Vagina (tissue), 2 donors: ENCODE results near the gene GUCY1A1. TPM values are rescaled to one million over a fixed set of nuclear protein-coding genes. Genes with fewer than 3 reads are reported as not detected.

Source experiments
- DNase-seq, 2 donors: peaks; one replicate each; pipeline ENCODE4 v3.0.0-alpha.2; 2017; ENCODE audit errors: extremely low spot score in 2 of 2
- H3K27ac ChIP-seq: fragments of 200-600 bp; sonication (generic); one replicate; pipeline ENCODE4 v1.5.1; 2019
- H3K27me3 ChIP-seq: fragments of 200-600 bp; sonication (generic); one replicate; pipeline ENCODE4 v1.5.1; 2019
- H3K36me3 ChIP-seq, 2 donors: fragments of 200-600 bp; sonication (generic); one replicate each; pipeline ENCODE4 v1.5.1; 2017 to 2019
- H3K4me1 ChIP-seq: fragments of 200-600 bp; sonication (generic); one replicate; pipeline ENCODE4 v1.5.1; 2019
- H3K4me3 ChIP-seq, 2 donors: fragments of 200-600 bp; sonication (generic); 1 replicate in 1 of 2; 2 replicates in 1 of 2; pipeline ENCODE4 v1.5.1; 2016 to 2019
- H3K9me3 ChIP-seq: fragments of 200-600 bp; sonication (generic); one replicate; pipeline ENCODE4 v1.5.1; 2019
- CTCF ChIP-seq, 3 experiments: fragments of 450-650 bp in 2 of 3; fragments of 200-600 bp in 1 of 3; sonication (generic) in 1 of 3; IDR thresholded peaks; one replicate each; pipeline ENCODE4 v1.5.1; 2017 to 2019; ENCODE audit warnings: antibody characterized with exemption in 3 of 3, mild to moderate bottlenecking in 2 of 3, moderate library complexity in 2 of 3
- POLR2A ChIP-seq, 2 donors: fragments of 450-650 bp; IDR thresholded peaks; one replicate each; pipeline ENCODE4 v1.6.1; 2017; ENCODE audit warnings: antibody characterized with exemption in 2 of 2, mild to moderate bottlenecking in 2 of 2, moderate library complexity in 2 of 2
- POLR2AphosphoS5 ChIP-seq, 2 donors: sonication (generic); formaldehyde crosslinking; IDR thresholded peaks; one replicate each; pipeline ENCODE4 v1.9.0; 2017; ENCODE audit warnings: antibody characterized with exemption in 2 of 2, mild to moderate bottlenecking in 2 of 2, low read depth in 1 of 2; ENCODE audit not compliant: insufficient read depth in 1 of 2
- intact Hi-C: fragments of 100-400 bp; cut with DNase I; formaldehyde crosslinking; loops from one replicate; pipeline ENCODE4 v1.15.1; 2023
- total RNA-seq: library from RNA; depleted of rRNA; stranded (reverse); fragments of >200 nt; gene quantifications from one replicate; pipeline ENCODE4 v1.2.3, GENCODE V29; 2016

The GUCY1A1 gene
- total RNA-seq, 1 donor from 2014 or later, result 21.6 TPM

- H3K4me1 ChIP-seq, result peaks cover 26% of the 10 kb centered on the region
- H3K36me3 ChIP-seq, result no peaks in the 10 kb centered on the region
- H3K9me3 ChIP-seq, result no peaks in the 10 kb centered on the region
- H3K27ac ChIP-seq, result no peak overlapping the region
- H3K4me3 ChIP-seq, result no peak overlapping the region
- no peaks in the 10 kb centered on the region for H3K27me3 ChIP-seq
- TF ChIP-seq CTCF (IDR thresholded peaks at IDR 0.05) (no peak), POLR2AphosphoS5 (IDR thresholded peaks at IDR 0.05; ENCODE audit: insufficient read depth in 1 of 2, low read depth in 1 of 2) (no peak), POLR2A (IDR thresholded peaks at IDR 0.05) (no peak)
- intact Hi-C loops, result loop anchor here (5.0 to 10.0 kb wide), 2 partner anchors 123 to 150 kb away; no protein-coding TSS in a partner anchor
- DNase-seq, result no peak
These were observed 8.0 kb downstream of the GUCY1A1 start for GRCh38 chr4:155674669-155675071.

GRCh38 chr4:155675709-155676429, 9.2 kb downstream of the GUCY1A1 start:
- intact Hi-C loops, result loop anchor here (5.0 to 10.0 kb wide), 2 partner anchors 121 to 151 kb away; no protein-coding TSS in a partner anchor
- peaks cover 26% of the 10 kb centered on the region for H3K4me1 ChIP-seq
- TF ChIP-seq CTCF (IDR thresholded peaks at IDR 0.05) (no peak), POLR2AphosphoS5 (IDR thresholded peaks at IDR 0.05; ENCODE audit: insufficient read depth in 1 of 2, low read depth in 1 of 2) (no peak), POLR2A (IDR thresholded peaks at IDR 0.05) (no peak)
- H3K4me3 ChIP-seq, result no peak overlapping the region
- DNase-seq, result no peak
- no peaks in the 10 kb centered on the region for H3K27me3 ChIP-seq
- peak overlapping the region; percentile 40 for H3K27ac ChIP-seq
- no peaks in the 10 kb centered on the region for H3K9me3 ChIP-seq
- H3K36me3 ChIP-seq, result no peaks in the 10 kb centered on the region

- Histone ChIP-seq H3K36me3 (no peaks in the 10 kb centered on the region), H3K27ac (peak overlapping the region; percentile 40), H3K27me3 (no peaks in the 10 kb centered on the region), H3K9me3 (no peaks in the 10 kb centered on the region), H3K4me3 (no peak overlapping the region), H3K4me1 (peaks cover 26% of the 10 kb centered on the region)
- DNase-seq, result no peak
- no peak for TF ChIP-seq CTCF (IDR thresholded peaks at IDR 0.05)
- no peak for TF ChIP-seq POLR2AphosphoS5 (IDR thresholded peaks at IDR 0.05; ENCODE audit: insufficient read depth in 1 of 2, low read depth in 1 of 2)
- no peak for TF ChIP-seq POLR2A (IDR thresholded peaks at IDR 0.05)
- intact Hi-C loops, result loop anchor here (5.0 to 10.0 kb wide), 2 partner anchors 121 to 152 kb away; no protein-coding TSS in a partner anchor
These were observed 9.8 kb downstream of the GUCY1A1 start for GRCh38 chr4:155676430-155676825.

GRCh38 chr4:155678011-155678410, 11.4 kb downstream of the GUCY1A1 start:
- no peaks in the 10 kb centered on the region for H3K36me3 ChIP-seq
- DNase-seq, result no peak
- peaks cover 22% of the 10 kb centered on the region for H3K4me1 ChIP-seq
- H3K4me3 ChIP-seq, result no peak overlapping the region
- H3K27me3 ChIP-seq, result no peaks in the 10 kb centered on the region
- no peak overlapping the region for H3K27ac ChIP-seq
- intact Hi-C loops, result loop anchor here (5.0 to 10.0 kb wide), 2 partner anchors 119 to 153 kb away; no protein-coding TSS in a partner anchor
- no peak for TF ChIP-seq CTCF (IDR thresholded peaks at IDR 0.05)
- no peak for TF ChIP-seq POLR2AphosphoS5 (IDR thresholded peaks at IDR 0.05; ENCODE audit: insufficient read depth in 1 of 2, low read depth in 1 of 2)
- TF ChIP-seq POLR2A (IDR thresholded peaks at IDR 0.05), result no peak
- H3K9me3 ChIP-seq, result no peaks in the 10 kb centered on the region

GRCh38 chr4:155679343-155679742, 12.7 kb downstream of the GUCY1A1 start:
- intact Hi-C loops, result loop anchor here (5.0 to 10.0 kb wide), 2 partner anchors 118 to 155 kb away; no protein-coding TSS in a partner anchor
- TF ChIP-seq POLR2AphosphoS5 (IDR thresholded peaks at IDR 0.05; ENCODE audit: insufficient read depth in 1 of 2, low read depth in 1 of 2) (no peak), CTCF (IDR thresholded peaks at IDR 0.05) (no peak), POLR2A (IDR thresholded peaks at IDR 0.05) (no peak)
- Histone ChIP-seq H3K4me3 (no peak overlapping the region), H3K4me1 (peaks cover 23% of the 10 kb centered on the region), H3K27me3 (no peaks in the 10 kb centered on the region), H3K27ac (no peak overlapping the region), H3K36me3 (no peaks in the 10 kb centered on the region), H3K9me3 (no peaks in the 10 kb centered on the region)
- no peak for DNase-seq
